Activated CD4-positive, CD25-positive, alpha-beta regulatory T cell treated with anti-CD3 and anti-CD28 coated beads, Interleukin-2, amount 50 U/mL, for 24 hours (primary cell): ENCODE measurements around the gene ZSCAN21.

ENCODE experiments used
- ATAC-seq, 2 donors: fragments of 150-1000 bp; cut with Tn5 transposase; one replicate each; pipeline ENCODE4 v1.10.0; 2021; ENCODE audit warnings: mild to moderate bottlenecking in 1 of 2, moderate library complexity in 1 of 2

Gene ZSCAN21

GRCh38 chr7:100079024-100079560 is 29.5 kb downstream of the ZSCAN21 start:
- no peak for ATAC-seq

- no peak for ATAC-seq
These were observed 31.4 kb downstream of the ZSCAN21 start for GRCh38 chr7:100080907-100081534.

GRCh38 chr7:100081535-100082102 is 32.0 kb downstream of the ZSCAN21 start, which contains the start of gene ZNF3:
TSS of gene ZNF3 (minus strand) at chr7:100081723. CDS start at chr7:100077357, 4,366 bp downstream.
- peak; percentile 88 to 91 for ATAC-seq

- no peak for ATAC-seq
These were observed 33.4 kb downstream of the ZSCAN21 start for GRCh38 chr7:100082978-100083377.

- no peak for ATAC-seq
These were observed 35.9 kb downstream of the ZSCAN21 start for GRCh38 chr7:100085515-100085914.

GRCh38 chr7:100087055-100087750 is 37.6 kb downstream of the ZSCAN21 start:
- no peak for ATAC-seq

- ATAC-seq, result no peak
These were observed 38.6 kb downstream of the ZSCAN21 start for GRCh38 chr7:100088095-100088620.

- peak; percentile 65 to 71 for ATAC-seq
These were observed 39.3 kb downstream of the ZSCAN21 start, which contains the start of gene COPS6 for GRCh38 chr7:100088621-100089457. TSS of gene COPS6 (plus strand) at chr7:100088969. CDS start at chr7:100088991, 22 bp downstream.

GRCh38 chr7:100089458-100090196 is 40.1 kb downstream of the ZSCAN21 start:
- ATAC-seq, result no peak

GRCh38 chr7:100090527-100091410 is 41.2 kb downstream of the ZSCAN21 start:
- ATAC-seq, result peak in 1 of 2 donors; percentile 15

GRCh38 chr7:100091411-100092181 is 42.0 kb downstream of the ZSCAN21 start:
- no peak for ATAC-seq

- ATAC-seq, result no peak
These were observed 43.5 kb downstream of the ZSCAN21 start for GRCh38 chr7:100093054-100093453.

- ATAC-seq, result no peak
These were observed 43.9 kb downstream of the ZSCAN21 start for GRCh38 chr7:100093498-100093897.

- no peak for ATAC-seq
These were observed 44.4 kb downstream of the ZSCAN21 start for GRCh38 chr7:100093925-100094486.

- no peak for ATAC-seq
These were observed 45.7 kb downstream of the ZSCAN21 start for GRCh38 chr7:100095289-100095688.

- no peak for ATAC-seq
These were observed 46.1 kb downstream of the ZSCAN21 start for GRCh38 chr7:100095704-100096103.

GRCh38 chr7:100098913-100099312 is 49.3 kb downstream of the ZSCAN21 start:
- no peak for ATAC-seq

- no peak for ATAC-seq
These were observed 49.9 kb downstream of the ZSCAN21 start for GRCh38 chr7:100099452-100099851.

GRCh38 chr7:100100420-100101015 is 50.9 kb downstream of the ZSCAN21 start:
- ATAC-seq, result peak; percentile 75 to 77
